ENCODE data around the gene KDM6A.
"Not testable (repeated sequence)": the region's sequence is repeated elsewhere in the genome, so short reads cannot be mapped to it uniquely, and the experiment has no call there.

Gene KDM6A

GRCh38 chrX:44935172-44935571, 62.2 kb downstream of the KDM6A start:
- peaks cover 36% of the 10 kb centered on the region for H3K79me2 ChIP-seq
- H2AFZ ChIP-seq: no peak overlapping the region
- H3K9ac ChIP-seq: no peak overlapping the region
- no peak overlapping the region for H3K4me3 ChIP-seq (ENCODE audit: low read depth, low read length)
- no peaks in the 10 kb centered on the region for H3K27me3 ChIP-seq (ENCODE audit: control insufficient read depth, insufficient read depth, low read length)
- H3K4me1 ChIP-seq: peaks cover 3% of the 10 kb centered on the region
- no peaks in the 10 kb centered on the region for H3K9me3 ChIP-seq (ENCODE audit: control insufficient read depth, low read length)
- H3K36me3 ChIP-seq (ENCODE audit: control insufficient read depth, insufficient read depth, low read length): no peaks in the 10 kb centered on the region
- no peak overlapping the region for H3K27ac ChIP-seq
- TF ChIP-seq, protein P1, sequence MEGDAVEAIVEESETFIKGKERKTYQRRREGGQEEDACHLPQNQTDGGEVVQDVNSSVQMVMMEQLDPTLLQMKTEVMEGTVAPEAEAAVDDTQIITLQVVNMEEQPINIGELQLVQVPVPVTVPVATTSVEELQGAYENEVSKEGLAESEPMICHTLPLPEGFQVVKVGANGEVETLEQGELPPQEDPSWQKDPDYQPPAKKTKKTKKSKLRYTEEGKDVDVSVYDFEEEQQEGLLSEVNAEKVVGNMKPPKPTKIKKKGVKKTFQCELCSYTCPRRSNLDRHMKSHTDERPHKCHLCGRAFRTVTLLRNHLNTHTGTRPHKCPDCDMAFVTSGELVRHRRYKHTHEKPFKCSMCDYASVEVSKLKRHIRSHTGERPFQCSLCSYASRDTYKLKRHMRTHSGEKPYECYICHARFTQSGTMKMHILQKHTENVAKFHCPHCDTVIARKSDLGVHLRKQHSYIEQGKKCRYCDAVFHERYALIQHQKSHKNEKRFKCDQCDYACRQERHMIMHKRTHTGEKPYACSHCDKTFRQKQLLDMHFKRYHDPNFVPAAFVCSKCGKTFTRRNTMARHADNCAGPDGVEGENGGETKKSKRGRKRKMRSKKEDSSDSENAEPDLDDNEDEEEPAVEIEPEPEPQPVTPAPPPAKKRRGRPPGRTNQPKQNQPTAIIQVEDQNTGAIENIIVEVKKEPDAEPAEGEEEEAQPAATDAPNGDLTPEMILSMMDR (IDR thresholded peaks at IDR 0.05): no peak
- H3K4me2 ChIP-seq (ENCODE audit: low read length): no peak overlapping the region

DNA sequence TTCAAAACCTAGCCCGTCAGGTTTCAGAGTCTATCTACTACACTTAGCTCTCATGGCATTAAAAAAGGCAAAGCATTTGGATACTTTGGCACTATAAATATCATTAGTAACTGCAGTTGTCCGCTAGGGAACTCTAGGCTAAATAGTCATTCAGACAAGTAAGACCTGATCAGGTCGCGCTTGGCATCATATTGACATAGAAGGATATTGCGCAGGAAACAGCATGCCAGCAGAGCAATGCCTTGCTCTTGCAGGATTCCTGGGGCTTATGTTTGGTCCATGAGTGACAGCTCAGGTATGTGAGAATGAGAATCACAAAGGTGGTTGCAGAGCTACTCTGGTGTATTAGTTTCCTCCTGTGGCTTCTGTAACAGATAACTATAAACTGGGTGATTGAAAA, 62.7 kb downstream of the KDM6A start:
- H3K27me3 ChIP-seq (ENCODE audit: control insufficient read depth, insufficient read depth, low read length): no peaks in the 10 kb centered on the region

GRCh38 chrX:44937606-44938005, 64.6 kb downstream of the KDM6A start:
- Histone ChIP-seq H3K4me3 (ENCODE audit: low read depth, low read length) (no peak overlapping the region), H3K27ac (no peak overlapping the region)

More for the DNA sequence above, 62.7 kb downstream of the KDM6A start:
- no peak overlapping the region for H2AFZ ChIP-seq
- H3K27ac ChIP-seq: no peak overlapping the region
- no peaks in the 10 kb centered on the region for H3K9me3 ChIP-seq (ENCODE audit: control insufficient read depth, low read length)
- peaks cover 3% of the 10 kb centered on the region for H3K4me1 ChIP-seq
- peaks cover 36% of the 10 kb centered on the region for H3K79me2 ChIP-seq
- no peak overlapping the region for H3K9ac ChIP-seq
- no peak overlapping the region for H3K4me2 ChIP-seq (ENCODE audit: low read length)
- H3K36me3 ChIP-seq (ENCODE audit: control insufficient read depth, insufficient read depth, low read length): no peaks in the 10 kb centered on the region
- H3K4me3 ChIP-seq (ENCODE audit: low read depth, low read length): no peak overlapping the region
- TF ChIP-seq, protein P1 (IDR thresholded peaks at IDR 0.05): no peak

GRCh38 chrX:44938111-44938510, 65.1 kb downstream of the KDM6A start:
- Histone ChIP-seq H3K79me2 (peaks cover 27% of the 10 kb centered on the region), H2AFZ (no peak overlapping the region), H3K27ac (no peak overlapping the region), H3K4me3 (ENCODE audit: low read depth, low read length) (no peak overlapping the region), H3K36me3 (ENCODE audit: control insufficient read depth, insufficient read depth, low read length) (no peaks in the 10 kb centered on the region), H3K27me3 (ENCODE audit: control insufficient read depth, insufficient read depth, low read length) (no peaks in the 10 kb centered on the region), H3K9ac (no peak overlapping the region), H3K9me3 (ENCODE audit: control insufficient read depth, low read length) (no peaks in the 10 kb centered on the region), H3K4me2 (ENCODE audit: low read length) (no peak overlapping the region), H3K4me1 (peaks cover 3% of the 10 kb centered on the region)
- TF ChIP-seq, protein P1 (IDR thresholded peaks at IDR 0.05): no peak

More at GRCh38 chrX:44937606-44938005, 64.6 kb downstream of the KDM6A start:
- Histone ChIP-seq H3K4me2 (ENCODE audit: low read length) (no peak overlapping the region), H3K36me3 (ENCODE audit: control insufficient read depth, insufficient read depth, low read length) (no peaks in the 10 kb centered on the region), H2AFZ (no peak overlapping the region), H3K27me3 (ENCODE audit: control insufficient read depth, insufficient read depth, low read length) (no peaks in the 10 kb centered on the region), H3K79me2 (peaks cover 30% of the 10 kb centered on the region), H3K9me3 (ENCODE audit: control insufficient read depth, low read length) (no peaks in the 10 kb centered on the region), H3K4me1 (peaks cover 3% of the 10 kb centered on the region), H3K9ac (no peak overlapping the region)
- TF ChIP-seq, protein P1 (IDR thresholded peaks at IDR 0.05): no peak

- H3K79me2 ChIP-seq: peaks cover 13% of the 10 kb centered on the region
- H3K4me1 ChIP-seq; H3K4me2 ChIP-seq (ENCODE audit: low read length); H3K27me3 ChIP-seq (ENCODE audit: control insufficient read depth, insufficient read depth, low read length); H3K36me3 ChIP-seq (ENCODE audit: control insufficient read depth, insufficient read depth, low read length); H3K4me3 ChIP-seq (ENCODE audit: low read depth, low read length); H3K27ac ChIP-seq; H3K9me3 ChIP-seq (ENCODE audit: control insufficient read depth, low read length); H2AFZ ChIP-seq; H3K9ac ChIP-seq: not testable (repeated sequence)
These were observed 67.6 kb downstream of the KDM6A start for GRCh38 chrX:44940541-44940940.

Measured in parathyroid adenoma (tissue), 2 donors.